Upper lobe of right lung (tissue), 1 donor: ENCODE results near the gene LTV1. TPM values are rescaled to one million over a fixed set of nuclear protein-coding genes. Genes with fewer than 3 reads are reported as not detected.
"Not testable (repeated sequence)": the region's sequence is repeated elsewhere in the genome, so short reads cannot be mapped to it uniquely, and the experiment has no call there.

Experiments
- ATAC-seq: fragments of 200-7000 bp; cut with Tn5 transposase; one replicate; pipeline ENCODE4 v1.9.1; 2020; ENCODE audit warnings: mild to moderate bottlenecking, moderate library complexity
- DNase-seq: peaks from one replicate; pipeline ENCODE4 v3.0.0-alpha.2; 2020
- H3K27ac ChIP-seq: fragments of 200-600 bp; one replicate; pipeline ENCODE4 v1.8.0; 2022
- H3K27me3 ChIP-seq: fragments of 200-600 bp; one replicate; pipeline ENCODE4 v1.8.0; 2022; ENCODE audit warnings: mild to moderate bottlenecking
- H3K36me3 ChIP-seq: fragments of 200-600 bp; one replicate; pipeline ENCODE4 v1.8.0; 2022
- H3K4me1 ChIP-seq: fragments of 200-600 bp; one replicate; pipeline ENCODE4 v1.8.0; 2022
- H3K4me3 ChIP-seq: fragments of 200-600 bp; one replicate; pipeline ENCODE4 v1.8.0; 2022; ENCODE audit warnings: mild to moderate bottlenecking
- H3K9me3 ChIP-seq: fragments of 200-600 bp; one replicate; pipeline ENCODE4 v1.8.0; 2022
- intact Hi-C: fragments of 100-400 bp; cut with DNase I; formaldehyde crosslinking; loops from one replicate; pipeline ENCODE4 v1.11.0; 2022
- total RNA-seq: library from RNA; stranded (reverse); fragmentation: NEBNext Ultra II Directional; extraction: Animal tissue kit (Norgen Biotek cat#: 25700); gene quantifications from one replicate; pipeline ENCODE4 v1.2.1, GENCODE V29; 2021
- TF ChIP-seq, protein P1 (sequence below): fragments of 200-600 bp; IDR thresholded peaks from one replicate; pipeline ENCODE4 v1.8.0; 2022; ENCODE audit warnings: antibody characterized with exemption
- donor health status: DM: no; HTN: yes; CAD: no; lungs with severe emphysema.

LTV1 gene
- total RNA-seq, 1 donor from 2014 or later: 25.2 TPM

DNA sequence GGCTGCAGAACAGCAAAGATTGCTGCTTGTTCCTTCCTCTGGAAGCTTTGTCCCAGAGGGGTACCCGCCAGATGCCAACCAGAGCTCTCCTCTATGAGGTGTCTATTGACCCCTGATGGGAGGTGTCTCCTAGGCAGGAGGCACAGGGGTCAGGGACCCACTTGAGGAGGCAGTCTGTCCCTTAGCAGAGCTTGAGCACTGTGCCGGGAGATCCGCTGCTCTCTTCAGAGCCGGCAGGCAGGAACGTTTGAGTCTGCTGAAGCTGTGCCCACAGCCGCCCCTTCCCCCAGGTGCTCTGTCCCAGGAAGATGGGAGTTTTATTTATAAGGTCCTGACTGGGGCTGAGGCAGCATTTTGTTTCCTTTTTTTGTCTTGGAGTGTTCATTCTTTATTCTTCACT, 13.6 kb downstream of the LTV1 start:
- intact Hi-C loops, H3K4me1 ChIP-seq, ATAC-seq, H3K27me3 ChIP-seq, H3K27ac ChIP-seq, DNase-seq, H3K4me3 ChIP-seq, H3K9me3 ChIP-seq: not testable (repeated sequence)
- peaks cover 83% of the 10 kb centered on the region for H3K36me3 ChIP-seq

DNA sequence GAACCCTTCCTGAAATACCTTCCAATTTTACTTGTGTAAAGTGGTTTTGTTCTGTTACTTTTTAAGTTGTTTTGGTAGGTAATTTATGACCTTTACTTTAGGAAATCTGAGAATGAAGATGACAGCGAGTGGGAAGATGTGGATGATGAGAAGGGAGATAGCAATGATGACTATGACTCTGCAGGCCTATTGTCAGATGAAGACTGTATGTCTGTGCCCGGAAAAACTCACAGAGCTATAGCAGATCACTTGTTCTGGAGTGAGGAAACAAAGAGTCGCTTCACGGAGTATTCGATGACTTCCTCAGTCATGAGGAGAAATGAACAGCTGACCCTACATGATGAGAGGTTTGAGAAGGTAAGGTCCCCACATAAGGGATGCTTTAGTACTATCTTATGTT, 14.5 kb downstream of the LTV1 start:
- H3K4me1 ChIP-seq: no peaks in the 10 kb centered on the region
- TF ChIP-seq, protein P1, sequence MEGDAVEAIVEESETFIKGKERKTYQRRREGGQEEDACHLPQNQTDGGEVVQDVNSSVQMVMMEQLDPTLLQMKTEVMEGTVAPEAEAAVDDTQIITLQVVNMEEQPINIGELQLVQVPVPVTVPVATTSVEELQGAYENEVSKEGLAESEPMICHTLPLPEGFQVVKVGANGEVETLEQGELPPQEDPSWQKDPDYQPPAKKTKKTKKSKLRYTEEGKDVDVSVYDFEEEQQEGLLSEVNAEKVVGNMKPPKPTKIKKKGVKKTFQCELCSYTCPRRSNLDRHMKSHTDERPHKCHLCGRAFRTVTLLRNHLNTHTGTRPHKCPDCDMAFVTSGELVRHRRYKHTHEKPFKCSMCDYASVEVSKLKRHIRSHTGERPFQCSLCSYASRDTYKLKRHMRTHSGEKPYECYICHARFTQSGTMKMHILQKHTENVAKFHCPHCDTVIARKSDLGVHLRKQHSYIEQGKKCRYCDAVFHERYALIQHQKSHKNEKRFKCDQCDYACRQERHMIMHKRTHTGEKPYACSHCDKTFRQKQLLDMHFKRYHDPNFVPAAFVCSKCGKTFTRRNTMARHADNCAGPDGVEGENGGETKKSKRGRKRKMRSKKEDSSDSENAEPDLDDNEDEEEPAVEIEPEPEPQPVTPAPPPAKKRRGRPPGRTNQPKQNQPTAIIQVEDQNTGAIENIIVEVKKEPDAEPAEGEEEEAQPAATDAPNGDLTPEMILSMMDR: no peak
- no peak overlapping the region for H3K27ac ChIP-seq
- DNase-seq (no peak), ATAC-seq (no peak)
- H3K9me3 ChIP-seq: no peaks in the 10 kb centered on the region
- peaks cover 83% of the 10 kb centered on the region for H3K36me3 ChIP-seq
- intact Hi-C loops: no loop called here
- H3K4me3 ChIP-seq: no peak overlapping the region
- H3K27me3 ChIP-seq: no peaks in the 10 kb centered on the region

DNA sequence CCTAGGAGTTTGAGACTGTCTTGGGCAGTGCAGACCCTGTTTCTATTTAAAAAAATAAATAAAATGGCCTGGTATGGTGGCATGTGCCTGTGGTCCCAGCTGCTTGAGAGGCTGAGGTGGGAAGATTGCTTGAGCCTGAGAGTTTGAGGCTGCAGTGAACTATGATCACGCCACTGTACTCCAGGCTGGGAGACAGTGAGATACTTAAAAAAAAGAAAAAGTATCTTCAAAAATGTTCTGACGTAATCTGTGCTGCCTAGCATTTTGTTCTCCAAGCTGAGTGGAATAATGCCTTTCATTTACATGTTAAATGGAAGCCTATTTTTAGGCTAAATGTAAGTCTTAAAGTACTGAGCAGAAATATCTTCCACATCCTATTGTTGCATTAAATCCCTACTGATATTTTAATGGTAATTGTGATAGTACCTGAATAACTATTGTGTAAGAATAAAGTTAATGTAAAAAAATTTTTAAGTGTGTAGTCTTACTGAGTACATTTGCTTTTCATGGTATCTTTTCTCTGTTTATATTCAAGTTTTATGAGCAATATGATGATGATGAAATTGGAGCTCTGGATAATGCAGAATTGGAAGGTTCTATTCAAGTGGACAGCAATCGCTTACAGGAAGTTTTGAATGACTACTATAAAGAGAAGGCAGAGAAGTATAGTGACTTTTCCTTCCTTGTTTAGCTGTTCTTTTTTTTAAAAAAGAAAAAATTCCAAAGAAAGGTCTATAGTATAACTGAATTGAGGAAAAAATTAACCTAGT, 16.9 kb downstream of the LTV1 start:
- intact Hi-C loops: no loop called here

DNA sequence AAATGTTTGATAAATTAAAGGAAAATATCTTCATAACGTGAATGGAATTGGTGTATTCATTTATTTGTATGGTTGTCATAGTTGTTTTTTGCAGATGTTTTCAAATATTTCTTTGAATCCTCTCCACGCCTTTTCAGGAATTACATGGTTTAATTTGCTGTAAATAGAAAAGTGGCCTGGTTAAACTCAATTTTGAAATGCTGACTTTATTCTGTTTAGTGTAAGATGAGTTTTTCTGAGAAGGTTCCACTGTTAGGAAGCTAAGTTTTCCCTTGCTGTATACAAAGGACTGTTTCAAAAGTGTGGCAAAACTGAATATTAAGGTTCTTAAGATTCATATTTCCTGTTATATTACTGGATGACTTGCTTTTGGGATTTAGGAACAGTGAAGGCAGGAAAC, 20.6 kb downstream of the LTV1 start:
- Histone ChIP-seq H3K27me3 (no peaks in the 10 kb centered on the region), H3K4me1 (no peaks in the 10 kb centered on the region), H3K4me3 (no peak overlapping the region), H3K27ac (no peak overlapping the region), H3K36me3 (peaks cover 60% of the 10 kb centered on the region), H3K9me3 (no peaks in the 10 kb centered on the region)
- TF ChIP-seq, protein P1: no peak
- DNase-seq: no peak
- intact Hi-C loops: no loop called here
- no peak for ATAC-seq

More for the DNA sequence above, 16.9 kb downstream of the LTV1 start:
- TF ChIP-seq, protein P1: no peak
- H3K4me3 ChIP-seq: no peak overlapping the region
- no peaks in the 10 kb centered on the region for H3K9me3 ChIP-seq
- no peak overlapping the region for H3K27ac ChIP-seq
- H3K36me3 ChIP-seq: peaks cover 96% of the 10 kb centered on the region
- DNase-seq (no peak), ATAC-seq (no peak)
- no peaks in the 10 kb centered on the region for H3K4me1 ChIP-seq
- H3K27me3 ChIP-seq: no peaks in the 10 kb centered on the region

DNA sequence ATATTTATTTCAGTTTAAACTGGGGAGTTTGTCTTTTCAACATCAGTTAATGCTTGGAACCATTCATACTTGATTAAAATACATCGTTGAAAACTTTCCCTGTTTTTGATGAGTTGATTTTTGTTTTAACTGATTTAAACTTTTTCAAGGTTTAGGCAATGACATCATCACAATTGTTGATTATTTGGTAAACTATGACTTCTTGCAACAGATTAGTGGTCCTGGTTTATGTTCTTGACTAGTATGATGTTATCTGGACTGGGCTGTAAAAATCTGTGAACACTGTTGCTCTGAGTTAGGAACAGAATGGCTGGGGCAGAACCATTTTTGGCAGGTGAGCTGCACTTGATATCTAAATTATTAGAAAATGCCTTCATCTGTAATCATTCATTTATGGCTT, 21.1 kb downstream of the LTV1 start, which contains the start of gene ZC2HC1B:
TSS of gene ZC2HC1B (plus strand) at position 241 of the 400 bp plus-strand sequence. CDS start at position 307, 66 bp downstream.
- Histone ChIP-seq H3K36me3 (peaks cover 55% of the 10 kb centered on the region), H3K27me3 (no peaks in the 10 kb centered on the region), H3K4me3 (no peak within 1 kb of the TSS), H3K4me1 (no peaks in the 10 kb centered on the region), H3K27ac (no peak within 1 kb of the TSS), H3K9me3 (no peaks in the 10 kb centered on the region)
- intact Hi-C loops: no loop called here
- ATAC-seq (no peak), DNase-seq (no peak)
- TF ChIP-seq, protein P1: no peak

DNA sequence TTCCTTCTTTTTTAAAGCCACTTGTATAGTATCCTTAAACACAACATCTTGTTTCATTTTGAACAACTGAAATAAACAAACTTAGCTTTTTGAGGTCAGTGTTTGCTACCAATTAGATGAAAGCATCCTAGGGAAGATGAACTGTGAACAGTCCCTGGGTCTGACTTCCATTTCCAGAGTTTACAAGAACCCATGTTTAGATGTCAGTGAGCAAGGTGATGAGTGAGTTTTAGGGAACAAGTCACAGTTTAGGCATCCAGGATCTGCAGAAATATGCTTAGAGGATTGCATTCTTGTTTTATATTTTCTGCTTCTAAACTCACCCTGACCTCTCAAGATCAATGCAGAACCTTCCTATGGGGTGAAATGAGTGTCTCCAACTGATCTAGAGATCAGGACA, 24.1 kb downstream of the LTV1 start:
- DNase-seq (no peak), ATAC-seq (no peak)
- Histone ChIP-seq H3K4me3 (no peak overlapping the region), H3K36me3 (peaks cover 25% of the 10 kb centered on the region), H3K4me1 (no peaks in the 10 kb centered on the region), H3K27ac (no peak overlapping the region), H3K27me3 (no peaks in the 10 kb centered on the region), H3K9me3 (no peaks in the 10 kb centered on the region)
- intact Hi-C loops: no loop called here
- TF ChIP-seq, protein P1: no peak

DNA sequence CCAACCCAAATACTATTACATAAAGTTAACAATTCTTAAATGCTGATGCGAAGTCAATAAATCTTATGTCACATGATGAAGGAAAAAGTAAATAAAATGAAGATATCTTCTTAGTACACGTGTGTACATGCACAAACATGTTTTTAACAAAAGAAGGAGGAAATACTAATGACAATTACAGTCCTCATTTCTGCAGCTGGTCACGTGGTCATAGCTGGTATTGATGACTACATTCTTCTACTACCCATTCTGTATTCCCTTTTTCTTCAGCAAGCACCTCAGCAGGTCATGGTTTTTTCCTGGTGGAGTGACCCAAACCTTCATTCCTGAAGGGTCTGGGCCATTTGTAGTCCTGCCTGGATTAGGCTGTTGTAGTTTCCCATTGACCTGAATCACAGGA, 25.7 kb downstream of the LTV1 start:
- H3K4me3 ChIP-seq, H3K36me3 ChIP-seq: not testable (repeated sequence)

DNA sequence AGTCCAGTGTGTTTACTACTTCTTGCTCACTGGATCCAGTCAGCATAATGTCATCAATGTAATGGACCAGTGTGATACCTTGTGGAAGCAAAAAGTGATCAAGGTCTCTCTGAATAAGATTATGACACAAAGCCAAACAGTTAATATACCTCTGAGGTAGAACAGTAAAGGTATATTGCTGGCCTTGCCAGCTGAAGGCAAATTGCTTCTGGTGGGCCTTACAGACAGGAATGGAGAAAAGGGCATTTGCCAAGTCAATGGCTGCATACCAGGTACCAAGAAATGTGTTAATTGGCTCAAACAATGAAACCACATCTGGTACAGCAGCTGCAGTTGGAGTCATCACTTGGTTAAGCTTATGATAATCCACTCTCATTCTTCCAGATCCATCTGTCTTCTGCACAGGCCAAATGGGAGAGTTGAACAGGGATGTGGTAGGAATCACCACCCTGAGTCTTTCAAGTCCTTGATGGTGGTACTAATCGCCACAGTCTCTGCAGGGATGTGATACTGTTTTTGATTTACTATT, 28.1 kb downstream of the LTV1 start:
- H3K36me3 ChIP-seq, H3K4me1 ChIP-seq, DNase-seq, H3K9me3 ChIP-seq, H3K27ac ChIP-seq, H3K27me3 ChIP-seq, ATAC-seq, intact Hi-C loops, H3K4me3 ChIP-seq: not testable (repeated sequence)

More for the DNA sequence above, 25.7 kb downstream of the LTV1 start:
- H3K4me1 ChIP-seq, H3K9me3 ChIP-seq, H3K27ac ChIP-seq, DNase-seq, H3K27me3 ChIP-seq, ATAC-seq, intact Hi-C loops: not testable (repeated sequence)
